Measurements from ENCODE around the gene ETFB. TPM values are rescaled to one million over a fixed set of nuclear protein-coding genes. Genes with fewer than 3 reads are reported as not detected.

ETFB gene
- total RNA-seq, 1 experiment from 2014 or later: 204 TPM

- POLR2A ChIA-PET (ENCODE audit: unreplicated experiment): interaction anchor here (1.1 kb wide), 1 partner anchor 27 kb away, joined by 6 read pairs; no protein-coding TSS in a partner anchor
- intact Hi-C loops (cut with micrococcal nuclease; ENCODE audit: unreplicated experiment): loop anchor here (1.0 to 10.0 kb wide), 4 partner anchors 27 to 336 kb away; no protein-coding TSS in a partner anchor
- Histone ChIP-seq H2AFZ (peak overlapping the region; percentile 99), H3K9me2 (ENCODE audit: insufficient read depth) (no peaks in the 10 kb centered on the region), H3K36me3 (ENCODE audit: low read depth) (no peaks in the 10 kb centered on the region), H3K27me3 (ENCODE audit: insufficient read depth, low read depth) (peaks cover 14% of the 10 kb centered on the region; the same call in 1 of the 2 replicates), H3K27ac (peak overlapping the region; percentile 74), H3K9me3 (ENCODE audit: insufficient read depth, low read depth) (no peaks in the 10 kb centered on the region), H3K79me2 (ENCODE audit: low read depth) (peaks cover 35% of the 10 kb centered on the region), H3F3A (ENCODE audit: insufficient read depth, low read depth) (peaks cover 31% of the 10 kb centered on the region), H3K4me2 (peak overlapping the region; percentile 100), H3K4me1 (replicated peaks; ENCODE audit: insufficient read depth) (peaks cover 36% of the 10 kb centered on the region), H3K4me3 (peak overlapping the region; percentile 92), H4K20me1 (ENCODE audit: insufficient read depth) (peaks cover 7% of the 10 kb centered on the region; the same call in 1 of the 2 replicates)
- TF ChIP-seq EZH2 (IDR thresholded peaks at IDR 0.05; ENCODE audit: low read depth): no peak
- TF ChIP-seq, protein P1, sequence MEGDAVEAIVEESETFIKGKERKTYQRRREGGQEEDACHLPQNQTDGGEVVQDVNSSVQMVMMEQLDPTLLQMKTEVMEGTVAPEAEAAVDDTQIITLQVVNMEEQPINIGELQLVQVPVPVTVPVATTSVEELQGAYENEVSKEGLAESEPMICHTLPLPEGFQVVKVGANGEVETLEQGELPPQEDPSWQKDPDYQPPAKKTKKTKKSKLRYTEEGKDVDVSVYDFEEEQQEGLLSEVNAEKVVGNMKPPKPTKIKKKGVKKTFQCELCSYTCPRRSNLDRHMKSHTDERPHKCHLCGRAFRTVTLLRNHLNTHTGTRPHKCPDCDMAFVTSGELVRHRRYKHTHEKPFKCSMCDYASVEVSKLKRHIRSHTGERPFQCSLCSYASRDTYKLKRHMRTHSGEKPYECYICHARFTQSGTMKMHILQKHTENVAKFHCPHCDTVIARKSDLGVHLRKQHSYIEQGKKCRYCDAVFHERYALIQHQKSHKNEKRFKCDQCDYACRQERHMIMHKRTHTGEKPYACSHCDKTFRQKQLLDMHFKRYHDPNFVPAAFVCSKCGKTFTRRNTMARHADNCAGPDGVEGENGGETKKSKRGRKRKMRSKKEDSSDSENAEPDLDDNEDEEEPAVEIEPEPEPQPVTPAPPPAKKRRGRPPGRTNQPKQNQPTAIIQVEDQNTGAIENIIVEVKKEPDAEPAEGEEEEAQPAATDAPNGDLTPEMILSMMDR (conservative IDR thresholded peaks at IDR 0.05): no peak
- BruUV-seq (replicated peaks): TSS peak; percentile 20
- DNase-seq: peak; percentile 97
- CTCF ChIA-PET: no interaction called here
Observed at GRCh38 chr19:51366389-51367254, 434 bp upstream of the ETFB start.

- H3K9me2 ChIP-seq (ENCODE audit: insufficient read depth): no peaks in the 10 kb centered on the region
- no TSS peak for BruUV-seq (replicated peaks)
- H3K4me1 ChIP-seq (replicated peaks; ENCODE audit: insufficient read depth): peaks cover 36% of the 10 kb centered on the region
- 0 out of 2 replicates have a peak, but pooled peaks cover 1% of the 10 kb centered on the region for H3K27me3 ChIP-seq (ENCODE audit: insufficient read depth, low read depth)
- H3K9me3 ChIP-seq (ENCODE audit: insufficient read depth, low read depth): no peaks in the 10 kb centered on the region
- peak overlapping the region; percentile 88 for H2AFZ ChIP-seq
- no peak for TF ChIP-seq EZH2 (IDR thresholded peaks at IDR 0.05; ENCODE audit: low read depth)
- TF ChIP-seq, protein P1 (conservative IDR thresholded peaks at IDR 0.05): no peak; the same call in 1 of the 2 replicates
- H3K4me3 ChIP-seq: peak overlapping the region; percentile 92
- POLR2A ChIA-PET (ENCODE audit: unreplicated experiment): interaction anchor here (1.2 kb wide), 1 partner anchor 26 kb away, joined by 8 read pairs; no protein-coding TSS in a partner anchor
- peaks cover 7% of the 10 kb centered on the region; the same call in 1 of the 2 replicates for H4K20me1 ChIP-seq (ENCODE audit: insufficient read depth)
- no peaks in the 10 kb centered on the region for H3K36me3 ChIP-seq (ENCODE audit: low read depth)
- peaks cover 42% of the 10 kb centered on the region for H3K79me2 ChIP-seq (ENCODE audit: low read depth)
- H3K4me2 ChIP-seq: peak overlapping the region; percentile 84
- CTCF ChIA-PET: no interaction called here
- peak overlapping the region; percentile 17 for H3K27ac ChIP-seq
- DNase-seq: peak; percentile 25 to 41
- intact Hi-C loops (cut with micrococcal nuclease; ENCODE audit: unreplicated experiment): loop anchor here (5.0 to 10.0 kb wide), 2 partner anchors 319 to 337 kb away; no protein-coding TSS in a partner anchor
- H3F3A ChIP-seq (ENCODE audit: insufficient read depth, low read depth): peaks cover 31% of the 10 kb centered on the region
Observed at GRCh38 chr19:51365211-51365964, 800 bp downstream of the ETFB start.

Measured in PC-9 (cell line).